Astrocyte (in vitro differentiated cells and primary cell): ENCODE data around the gene GET4.

Experiments
- CTCF ChIP-seq: IDR thresholded peaks from 2 replicates; pipeline ENCODE4 v1.5.1; 2011; ENCODE audit warnings: low read depth, mild to moderate bottlenecking, inconsistent platforms, low read length, moderate library complexity; ENCODE audit not compliant: insufficient read depth
- EZH2 ChIP-seq: IDR thresholded peaks from 2 replicates; pipeline ENCODE4 v1.6.1; 2012; ENCODE audit warnings: mild to moderate bottlenecking, low read length, inconsistent platforms; ENCODE audit not compliant: insufficient read depth

DNA sequence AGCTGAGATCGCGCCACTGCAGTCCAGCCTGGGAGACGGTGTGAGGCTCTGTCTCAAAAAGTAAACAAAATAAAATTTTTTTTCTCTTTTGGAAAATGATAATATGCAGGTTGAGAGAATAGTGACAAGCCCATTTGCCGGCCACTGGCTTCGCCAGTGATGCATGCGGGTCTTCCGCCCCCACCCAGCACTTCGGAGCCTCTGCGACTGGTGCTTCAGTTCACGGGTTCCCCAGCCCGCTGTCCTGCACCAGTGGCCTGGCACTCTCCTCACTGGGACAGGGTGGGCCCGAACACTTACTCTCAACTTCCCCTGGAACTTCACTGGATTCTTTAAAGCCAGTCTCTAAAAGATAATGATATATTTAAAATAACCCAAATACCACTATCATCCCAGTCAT is 41.3 kb upstream of the GET4 start:
- TF ChIP-seq CTCF (no peak), EZH2 (no peak)
